ENCODE measurements around the gene WDR54.
A peak's percentile ranks its signal among the peaks of the same experiment; 100 is the strongest.

WDR54 gene

GRCh38 chr2:74374509-74375205 is 46.9 kb upstream of the WDR54 start:
- no peak overlapping the region for H3K9ac ChIP-seq
- H3K4me2 ChIP-seq (ENCODE audit: low read length) = peak overlapping the region; percentile 76
- peak overlapping the region; percentile 59 for H3K27ac ChIP-seq
- no peaks in the 10 kb centered on the region for H3K27me3 ChIP-seq (ENCODE audit: control insufficient read depth, insufficient read depth, low read length)
- H3K79me2 ChIP-seq = peaks cover 66% of the 10 kb centered on the region
- no peak for TF ChIP-seq CTCF (IDR thresholded peaks at IDR 0.05)
- no peaks in the 10 kb centered on the region for H3K9me3 ChIP-seq (ENCODE audit: control insufficient read depth, low read length)
- H3K4me1 ChIP-seq = peaks cover 35% of the 10 kb centered on the region
- no peaks in the 10 kb centered on the region for H3K36me3 ChIP-seq (ENCODE audit: control insufficient read depth, insufficient read depth, low read length)
- H3K4me3 ChIP-seq (ENCODE audit: low read depth, low read length) = peak overlapping the region; percentile 54
- H2AFZ ChIP-seq = peak overlapping the region; percentile 40

- Histone ChIP-seq H3K79me2 (peaks cover 77% of the 10 kb centered on the region), H3K9me3 (ENCODE audit: control insufficient read depth, low read length) (no peaks in the 10 kb centered on the region), H3K4me2 (ENCODE audit: low read length) (no peak overlapping the region), H3K27me3 (ENCODE audit: control insufficient read depth, insufficient read depth, low read length) (no peaks in the 10 kb centered on the region), H3K4me3 (ENCODE audit: low read depth, low read length) (no peak overlapping the region), H3K9ac (no peak overlapping the region), H3K36me3 (ENCODE audit: control insufficient read depth, insufficient read depth, low read length) (no peaks in the 10 kb centered on the region), H2AFZ (no peak overlapping the region), H3K27ac (peak overlapping the region; percentile 59), H3K4me1 (peaks cover 45% of the 10 kb centered on the region)
- TF ChIP-seq CTCF (IDR thresholded peaks at IDR 0.05) = no peak
Observed at GRCh38 chr2:74375838-74376237, 45.7 kb upstream of the WDR54 start.

GRCh38 chr2:74378007-74378406 is 43.5 kb upstream of the WDR54 start:
- Histone ChIP-seq H3K4me2 (ENCODE audit: low read length) (no peak overlapping the region), H3K36me3 (ENCODE audit: control insufficient read depth, insufficient read depth, low read length) (no peaks in the 10 kb centered on the region), H3K79me2 (peaks cover 84% of the 10 kb centered on the region), H3K9ac (no peak overlapping the region), H3K4me1 (peaks cover 37% of the 10 kb centered on the region), H3K4me3 (ENCODE audit: low read depth, low read length) (no peak overlapping the region), H3K9me3 (ENCODE audit: control insufficient read depth, low read length) (no peaks in the 10 kb centered on the region), H2AFZ (no peak overlapping the region), H3K27ac (no peak overlapping the region), H3K27me3 (ENCODE audit: control insufficient read depth, insufficient read depth, low read length) (no peaks in the 10 kb centered on the region)
- no peak for TF ChIP-seq CTCF (IDR thresholded peaks at IDR 0.05)

GRCh38 chr2:74379851-74380789 is 41.4 kb upstream of the WDR54 start, which contains the start of gene DCTN1:
TSS of gene DCTN1 (minus strand) at chr2:74380311. CDS start at chr2:74380037, 274 bp downstream.
- H3K4me1 ChIP-seq = peaks cover 23% of the 10 kb centered on the region
- H3K27me3 ChIP-seq (ENCODE audit: control insufficient read depth, insufficient read depth, low read length) = no peaks in the 10 kb centered on the region
- H3K4me2 ChIP-seq (ENCODE audit: low read length) = peak within 1 kb of the TSS; percentile 67
- H3K36me3 ChIP-seq (ENCODE audit: control insufficient read depth, insufficient read depth, low read length) = no peaks in the 10 kb centered on the region
- peak within 1 kb of the TSS; percentile 56 for H3K27ac ChIP-seq
- peaks cover 80% of the 10 kb centered on the region for H3K79me2 ChIP-seq
- H2AFZ ChIP-seq = peak within 1 kb of the TSS; percentile 40
- peak within 1 kb of the TSS; percentile 49 for H3K9ac ChIP-seq
- H3K4me3 ChIP-seq (ENCODE audit: low read depth, low read length) = peak within 1 kb of the TSS; percentile 42
- TF ChIP-seq CTCF (IDR thresholded peaks at IDR 0.05) = no peak
- no peaks in the 10 kb centered on the region for H3K9me3 ChIP-seq (ENCODE audit: control insufficient read depth, low read length)

Data from parathyroid adenoma (tissue), 2 donors.